GM13977 (cell line): ENCODE data around the gene SERPINB13.

Experiments
- DNase-seq: peaks from one replicate; pipeline ENCODE4 v3.0.0; 2012; ENCODE audit warnings: low spot score
- in situ Hi-C: fragments of 300-500 bp; cut with MboI; formaldehyde crosslinking; loops from one replicate; pipeline ENCODE4 v1.12.0; 2022; ENCODE audit warnings: low sequenced_read_pairs, low pct_unique_long_range_greater_than_20kb, mixed read lengths, inconsistent platforms; ENCODE audit not compliant: unreplicated experiment
- TF ChIP-seq, protein P1 (sequence below): IDR thresholded peaks from 2 replicates; pipeline ENCODE4 v1.5.1; 2012; ENCODE audit warnings: mild to moderate bottlenecking, control low read depth; ENCODE audit not compliant: insufficient read depth; ENCODE audit errors: extremely low read depth, missing control alignments

SERPINB13 gene

DNA sequence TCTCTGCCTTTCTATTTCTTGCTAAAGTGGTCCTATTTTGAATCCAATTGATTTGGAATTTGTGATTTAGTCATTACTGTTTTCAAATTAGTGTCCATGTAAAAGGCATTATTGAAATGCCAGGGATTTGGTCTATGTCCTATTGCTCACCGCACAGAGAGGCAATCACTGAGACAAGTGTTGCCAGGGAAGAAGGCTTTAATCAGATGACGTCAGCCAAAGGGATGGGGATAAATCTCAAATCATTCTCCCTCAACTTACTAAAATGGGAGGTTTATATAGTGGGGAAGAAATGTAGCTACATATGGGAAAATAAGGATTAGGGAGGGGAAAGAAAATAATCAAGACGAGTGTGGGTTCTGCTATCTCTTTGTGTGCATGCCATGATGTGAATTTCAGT, 35.4 kb upstream of the SERPINB13 start:
- in situ Hi-C loops: no loop called here
- TF ChIP-seq, protein P1, sequence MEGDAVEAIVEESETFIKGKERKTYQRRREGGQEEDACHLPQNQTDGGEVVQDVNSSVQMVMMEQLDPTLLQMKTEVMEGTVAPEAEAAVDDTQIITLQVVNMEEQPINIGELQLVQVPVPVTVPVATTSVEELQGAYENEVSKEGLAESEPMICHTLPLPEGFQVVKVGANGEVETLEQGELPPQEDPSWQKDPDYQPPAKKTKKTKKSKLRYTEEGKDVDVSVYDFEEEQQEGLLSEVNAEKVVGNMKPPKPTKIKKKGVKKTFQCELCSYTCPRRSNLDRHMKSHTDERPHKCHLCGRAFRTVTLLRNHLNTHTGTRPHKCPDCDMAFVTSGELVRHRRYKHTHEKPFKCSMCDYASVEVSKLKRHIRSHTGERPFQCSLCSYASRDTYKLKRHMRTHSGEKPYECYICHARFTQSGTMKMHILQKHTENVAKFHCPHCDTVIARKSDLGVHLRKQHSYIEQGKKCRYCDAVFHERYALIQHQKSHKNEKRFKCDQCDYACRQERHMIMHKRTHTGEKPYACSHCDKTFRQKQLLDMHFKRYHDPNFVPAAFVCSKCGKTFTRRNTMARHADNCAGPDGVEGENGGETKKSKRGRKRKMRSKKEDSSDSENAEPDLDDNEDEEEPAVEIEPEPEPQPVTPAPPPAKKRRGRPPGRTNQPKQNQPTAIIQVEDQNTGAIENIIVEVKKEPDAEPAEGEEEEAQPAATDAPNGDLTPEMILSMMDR: no peak
- no peak for DNase-seq

DNA sequence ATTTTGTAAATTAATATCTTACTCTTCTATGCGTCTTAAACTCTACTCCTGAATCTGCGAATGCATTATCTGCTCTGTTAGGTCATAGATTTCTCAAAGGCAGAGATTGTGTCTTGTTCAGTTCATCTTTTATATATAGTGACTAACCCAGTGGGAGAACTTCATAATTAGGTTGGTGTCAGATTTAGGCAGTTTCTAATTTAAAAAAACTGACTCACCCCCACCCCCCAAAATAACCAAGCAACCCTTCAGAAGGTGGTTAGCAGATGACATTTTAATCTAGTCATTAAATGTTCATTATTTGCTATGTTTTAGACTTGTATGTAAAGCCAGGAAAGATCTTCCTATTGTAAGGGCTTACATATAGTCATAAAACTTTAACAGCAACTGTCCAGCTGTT, 34.6 kb upstream of the SERPINB13 start:
- TF ChIP-seq, protein P1: no peak
- DNase-seq: no peak
- in situ Hi-C loops: no loop called here

DNA sequence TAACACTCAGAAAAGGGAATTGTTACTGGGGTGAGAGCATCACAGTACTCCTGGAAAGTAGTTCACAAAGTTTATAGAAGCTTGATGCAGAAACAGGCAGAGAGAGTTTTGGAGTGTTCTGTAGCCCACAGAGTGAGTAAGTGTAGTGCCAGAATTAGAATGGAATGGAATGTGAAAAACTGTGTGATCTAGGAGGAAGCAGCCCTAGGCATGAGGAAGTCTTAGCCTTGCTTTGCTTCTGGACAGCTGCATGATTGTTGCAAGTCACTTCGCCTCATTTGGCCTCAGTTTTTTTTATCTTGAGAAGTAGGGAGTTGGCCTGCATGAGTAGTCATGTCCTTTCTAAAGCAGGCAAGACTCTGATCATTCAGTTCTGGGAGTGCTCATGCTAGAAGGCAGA, 34.1 kb upstream of the SERPINB13 start:
- DNase-seq: no peak
- TF ChIP-seq, protein P1: no peak
- in situ Hi-C loops: no loop called here

DNA sequence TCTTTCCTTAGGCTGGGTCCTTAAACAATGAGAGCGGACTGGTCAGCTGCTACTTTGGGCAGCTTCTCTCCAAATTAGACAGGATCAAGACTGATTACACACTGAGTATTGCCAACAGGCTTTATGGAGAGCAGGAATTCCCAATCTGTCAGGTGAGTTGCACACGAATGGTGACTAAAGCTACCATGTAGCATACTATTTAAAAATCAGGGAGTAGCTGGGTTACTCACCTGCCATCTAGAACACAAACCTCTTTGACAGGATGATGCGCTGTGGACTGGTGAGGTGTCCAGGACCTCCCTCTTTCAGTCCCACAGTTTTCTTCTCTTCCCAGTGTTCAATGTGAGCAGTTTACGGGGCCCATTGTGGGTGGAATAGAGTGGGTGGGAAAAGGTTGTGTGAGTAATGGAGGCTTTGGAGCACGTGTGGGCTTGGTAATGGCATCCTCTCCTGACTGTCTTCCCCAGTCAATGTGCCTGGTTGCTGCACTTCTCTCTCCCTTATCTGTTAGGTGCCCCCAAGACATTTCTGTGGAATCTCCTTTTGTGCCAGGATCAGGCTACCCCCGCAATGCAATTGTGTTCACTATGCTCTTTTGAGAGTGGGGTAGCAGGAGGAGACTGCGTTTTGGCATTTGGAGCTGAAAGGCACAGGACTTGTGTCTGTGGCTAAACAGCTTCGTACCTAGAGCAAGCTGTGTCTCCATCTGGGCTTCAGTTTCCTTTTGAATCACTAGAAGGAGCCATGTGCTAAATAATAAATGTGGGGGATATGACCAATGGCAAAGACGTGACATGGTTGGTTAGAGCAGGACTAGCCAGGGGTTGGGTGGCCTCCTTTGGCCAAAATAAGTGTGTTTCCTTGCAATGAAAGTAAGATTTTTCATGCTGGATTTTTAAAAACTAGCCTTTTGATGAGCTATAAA, 27.3 kb upstream of the SERPINB13 start:
- in situ Hi-C loops: no loop called here
- TF ChIP-seq, protein P1: no peak
- DNase-seq: no peak

DNA sequence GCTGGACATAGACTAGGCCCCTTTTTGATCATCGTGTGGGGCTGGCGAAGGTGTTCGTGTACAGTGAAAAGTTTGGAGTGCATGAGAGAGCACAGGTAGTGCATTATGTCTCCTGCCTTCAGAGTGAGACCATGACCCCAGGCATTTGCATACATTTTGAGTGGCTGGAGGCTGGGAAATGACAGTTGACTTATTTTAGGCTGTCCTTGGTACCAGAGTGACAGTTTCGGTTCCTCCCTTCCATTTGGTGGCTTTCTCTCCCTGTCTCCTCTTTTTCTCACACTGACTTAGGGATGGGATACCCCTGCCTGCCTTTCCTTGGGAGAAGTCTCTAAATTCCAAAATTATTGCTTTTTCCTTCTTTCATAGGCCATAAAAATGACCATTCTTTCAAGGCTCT, 24.9 kb upstream of the SERPINB13 start:
- in situ Hi-C loops: no loop called here
- TF ChIP-seq, protein P1: no peak
- no peak for DNase-seq

DNA sequence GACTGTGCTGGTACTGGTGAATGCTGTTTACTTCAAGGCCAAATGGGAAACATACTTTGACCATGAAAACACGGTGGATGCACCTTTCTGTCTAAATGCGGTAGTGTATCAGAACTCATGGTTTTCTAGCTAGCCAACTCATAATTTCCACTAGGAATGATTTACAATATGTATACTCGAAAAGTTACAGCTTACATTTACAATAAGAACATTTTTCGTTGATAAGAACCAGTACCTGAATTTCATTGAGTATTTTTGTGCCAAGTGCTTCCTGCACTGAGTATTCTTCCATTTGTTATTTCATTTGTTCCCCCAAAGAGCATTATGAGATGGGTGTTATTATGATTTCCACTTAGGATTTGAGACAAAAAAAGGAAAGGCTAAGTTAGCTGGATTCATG, 23.1 kb upstream of the SERPINB13 start:
- in situ Hi-C loops: no loop called here
- DNase-seq: no peak
- TF ChIP-seq, protein P1: no peak
